BLaER1 (cell line): ENCODE data around the gene ARHGAP12.

Experiments used
- H3K27ac ChIP-seq: shearing (Covaris generic); formaldehyde crosslinking; 2 replicates; pipeline ENCODE4 v1.8.1; 2022
- H3K27me3 ChIP-seq: shearing (Covaris generic); formaldehyde crosslinking; 2 replicates; pipeline ENCODE4 v1.8.1; 2022
- H3K36me3 ChIP-seq: shearing (Covaris generic); formaldehyde crosslinking; 2 replicates; pipeline ENCODE4 v1.8.1; 2022
- H3K4me1 ChIP-seq: shearing (Covaris generic); formaldehyde crosslinking; 2 replicates; pipeline ENCODE4 v1.8.1; 2022
- H3K4me2 ChIP-seq: shearing (Covaris generic); formaldehyde crosslinking; 2 replicates; pipeline ENCODE4 v1.8.1; 2022
- H3K4me3 ChIP-seq: shearing (Covaris generic); formaldehyde crosslinking; 2 replicates; pipeline ENCODE4 v1.8.1; 2022
- H3K9ac ChIP-seq: shearing (Covaris generic); formaldehyde crosslinking; 2 replicates; pipeline ENCODE4 v1.8.1; 2022
- H3K9me3 ChIP-seq: shearing (Covaris generic); formaldehyde crosslinking; 2 replicates; pipeline ENCODE4 v1.8.1; 2022
- H4K20me1 ChIP-seq: shearing (Covaris generic); formaldehyde crosslinking; 2 replicates; pipeline ENCODE4 v1.8.1; 2022
- Cebpa-rat ChIP-seq: shearing (Covaris generic); IDR thresholded peaks from 2 replicates; pipeline ENCODE4 v1.8.1; 2022

The ARHGAP12 gene

DNA sequence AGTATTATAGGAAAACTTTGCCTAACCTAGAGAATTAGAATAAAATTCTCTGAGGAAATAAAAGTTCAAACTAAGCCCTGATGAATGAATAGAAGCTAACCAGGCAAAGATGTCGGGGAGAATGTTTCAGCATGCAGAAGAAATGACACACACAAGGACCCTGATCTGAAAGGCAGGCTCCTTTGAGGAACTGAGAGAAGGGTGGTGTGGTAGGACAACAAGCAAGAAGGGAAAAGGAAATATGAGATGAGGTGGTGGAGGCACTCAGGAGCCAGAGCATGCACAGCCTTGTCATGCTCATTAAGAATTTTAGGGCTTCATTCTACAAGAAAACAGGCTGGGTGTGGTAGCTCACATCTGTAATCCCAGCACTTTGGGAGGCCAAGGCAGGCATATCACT is 90.6 kb downstream of the ARHGAP12 start:
- H3K9me3 ChIP-seq: no peaks in the 10 kb centered on the region
- no peak overlapping the region for H3K4me2 ChIP-seq
- H3K4me1 ChIP-seq: peaks cover 7% of the 10 kb centered on the region; the same call in 1 of the 2 replicates
- no peak overlapping the region for H3K9ac ChIP-seq
- no peak overlapping the region for H3K27ac ChIP-seq
- H3K4me3 ChIP-seq: no peak overlapping the region
- H3K36me3 ChIP-seq: peaks cover 23% of the 10 kb centered on the region
- no peaks in the 10 kb centered on the region for H3K27me3 ChIP-seq
- peaks cover 8% of the 10 kb centered on the region; the same call in 1 of the 2 replicates for H4K20me1 ChIP-seq
- no peak for TF ChIP-seq Cebpa-rat

- Histone ChIP-seq H3K36me3 (peaks cover 23% of the 10 kb centered on the region), H3K27ac (no peak overlapping the region), H3K9ac (no peak overlapping the region), H3K27me3 (no peaks in the 10 kb centered on the region), H3K4me2 (no peak overlapping the region), H3K9me3 (no peaks in the 10 kb centered on the region), H3K4me3 (no peak overlapping the region), H3K4me1 (peaks cover 8% of the 10 kb centered on the region; the same call in 1 of the 2 replicates), H4K20me1 (peaks cover 6% of the 10 kb centered on the region; the same call in 1 of the 2 replicates)
- no peak for TF ChIP-seq Cebpa-rat
Measured at GRCh38 chr10:31836569-31837406, 91.8 kb downstream of the ARHGAP12 start.

DNA sequence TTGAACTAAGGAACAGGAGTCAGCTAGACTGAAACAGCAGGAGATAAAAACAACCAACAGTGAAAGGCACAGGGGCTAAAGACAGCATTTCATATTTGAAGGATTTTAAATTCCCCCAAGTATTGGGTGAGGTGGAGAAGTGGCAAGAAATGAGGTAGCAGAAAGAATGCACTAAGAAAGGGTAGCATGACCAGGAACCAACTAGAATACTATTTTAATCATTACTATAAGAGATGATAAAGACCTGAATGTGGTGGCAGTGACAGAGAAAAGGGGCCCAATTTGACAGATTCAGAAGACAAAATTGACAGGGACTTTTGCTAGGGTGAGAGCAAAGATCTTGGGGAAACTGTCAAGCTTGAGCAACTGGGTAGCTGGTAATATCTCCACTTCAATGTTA is 94.9 kb downstream of the ARHGAP12 start:
- no peak for TF ChIP-seq Cebpa-rat
- Histone ChIP-seq H3K9me3 (no peaks in the 10 kb centered on the region), H3K27me3 (no peaks in the 10 kb centered on the region), H3K4me1 (peaks cover 8% of the 10 kb centered on the region; the same call in 1 of the 2 replicates), H4K20me1 (no peaks in the 10 kb centered on the region), H3K36me3 (peaks cover 18% of the 10 kb centered on the region; the same call in 1 of the 2 replicates), H3K9ac (no peak overlapping the region), H3K27ac (no peak overlapping the region), H3K4me2 (no peak overlapping the region), H3K4me3 (no peak overlapping the region)

DNA sequence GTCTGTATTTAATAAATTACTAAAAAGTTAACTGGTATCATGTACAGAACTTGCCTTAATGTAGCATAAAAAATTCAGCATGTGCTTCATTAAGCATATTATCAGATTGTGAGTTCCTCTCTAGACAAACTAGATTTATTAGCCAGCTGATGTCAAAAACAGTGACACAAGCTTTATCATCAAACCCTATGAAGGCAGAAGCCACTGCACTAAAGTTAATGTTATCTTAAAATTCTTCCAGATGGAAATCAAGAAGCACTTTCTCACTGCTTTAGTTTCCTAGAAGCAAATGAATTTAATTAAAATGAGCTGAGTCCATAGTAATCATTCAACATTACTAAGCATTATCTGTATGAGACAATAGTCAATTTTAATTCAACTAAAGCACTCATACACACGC is 96.4 kb downstream of the ARHGAP12 start:
- Histone ChIP-seq H4K20me1 (no peaks in the 10 kb centered on the region), H3K27ac (no peak overlapping the region), H3K36me3 (peaks cover 7% of the 10 kb centered on the region; the same call in 1 of the 2 replicates), H3K4me1 (peaks cover 8% of the 10 kb centered on the region; the same call in 1 of the 2 replicates), H3K9ac (no peak overlapping the region), H3K4me2 (no peak overlapping the region), H3K4me3 (no peak overlapping the region), H3K9me3 (no peaks in the 10 kb centered on the region), H3K27me3 (no peaks in the 10 kb centered on the region)
- TF ChIP-seq Cebpa-rat: no peak

- Histone ChIP-seq H3K36me3 (0 out of 2 replicates have a peak, but pooled peaks cover under 1% of the 10 kb centered on the region), H3K4me3 (no peak overlapping the region), H3K9ac (no peak overlapping the region), H3K4me2 (no peak overlapping the region), H4K20me1 (no peaks in the 10 kb centered on the region), H3K27me3 (no peaks in the 10 kb centered on the region), H3K4me1 (peaks cover 8% of the 10 kb centered on the region; the same call in 1 of the 2 replicates), H3K27ac (no peak overlapping the region), H3K9me3 (no peaks in the 10 kb centered on the region)
- no peak for TF ChIP-seq Cebpa-rat
Measured at GRCh38 chr10:31830887-31831286, 97.7 kb downstream of the ARHGAP12 start.

- peaks cover 8% of the 10 kb centered on the region; the same call in 1 of the 2 replicates for H3K4me1 ChIP-seq
- H3K4me2 ChIP-seq: no peak overlapping the region
- no peak overlapping the region for H3K27ac ChIP-seq
- H3K36me3 ChIP-seq: peaks cover 7% of the 10 kb centered on the region; the same call in 1 of the 2 replicates
- H3K9me3 ChIP-seq: no peaks in the 10 kb centered on the region
- H3K9ac ChIP-seq: no peak overlapping the region
- TF ChIP-seq Cebpa-rat: no peak
- no peaks in the 10 kb centered on the region for H3K27me3 ChIP-seq
- H3K4me3 ChIP-seq: no peak overlapping the region
- H4K20me1 ChIP-seq: no peaks in the 10 kb centered on the region
Measured at GRCh38 chr10:31829776-31830175, 98.9 kb downstream of the ARHGAP12 start.

GRCh38 chr10:31823358-31823757 is 105.3 kb downstream of the ARHGAP12 start:
- no peak overlapping the region for H3K9ac ChIP-seq
- no peaks in the 10 kb centered on the region for H3K27me3 ChIP-seq
- no peaks in the 10 kb centered on the region for H3K4me1 ChIP-seq
- no peak for TF ChIP-seq Cebpa-rat
- no peaks in the 10 kb centered on the region for H4K20me1 ChIP-seq
- peaks cover 20% of the 10 kb centered on the region for H3K36me3 ChIP-seq
- no peaks in the 10 kb centered on the region for H3K9me3 ChIP-seq
- H3K4me2 ChIP-seq: no peak overlapping the region
- no peak overlapping the region for H3K4me3 ChIP-seq
- no peak overlapping the region for H3K27ac ChIP-seq

GRCh38 chr10:31822616-31823318 is 105.9 kb downstream of the ARHGAP12 start:
- Histone ChIP-seq H3K9ac (no peak overlapping the region), H3K36me3 (peaks cover 20% of the 10 kb centered on the region), H3K27ac (no peak overlapping the region), H3K27me3 (no peaks in the 10 kb centered on the region), H4K20me1 (no peaks in the 10 kb centered on the region), H3K9me3 (no peaks in the 10 kb centered on the region), H3K4me2 (no peak overlapping the region), H3K4me3 (no peak overlapping the region), H3K4me1 (no peaks in the 10 kb centered on the region)
- TF ChIP-seq Cebpa-rat: no peak

- Histone ChIP-seq H4K20me1 (no peaks in the 10 kb centered on the region), H3K9ac (no peak overlapping the region), H3K27ac (no peak overlapping the region), H3K9me3 (no peaks in the 10 kb centered on the region), H3K36me3 (peaks cover 20% of the 10 kb centered on the region), H3K4me2 (no peak overlapping the region), H3K27me3 (no peaks in the 10 kb centered on the region), H3K4me3 (no peak overlapping the region), H3K4me1 (no peaks in the 10 kb centered on the region)
- no peak for TF ChIP-seq Cebpa-rat
Measured at GRCh38 chr10:31822150-31822549, 106.5 kb downstream of the ARHGAP12 start.
